IMR-90 (cell line): ENCODE results near the gene CEP76. TPM values are rescaled to one million over a fixed set of nuclear protein-coding genes. Genes with fewer than 3 reads are reported as not detected.

Experiments used
- ATAC-seq: fragments of 200-7000 bp; cut with Tn5 transposase; 2 replicates; pipeline ENCODE4 v1.9.1; 2020; ENCODE audit warnings: low read depth, mild to moderate bottlenecking, moderate library complexity
- Bru-seq: library from RNA; stranded (reverse); fragments of 400-500 nt; gene quantifications from one replicate; lab custom pipeline; 2021; lab: Mats Ljungman, UMichigan
- BruChase-seq, 2 experiments: library from RNA; stranded (reverse); fragments of 400-500 nt; gene quantifications; one replicate each; lab custom pipeline; 2021; lab: Mats Ljungman, UMichigan
- BruUV-seq: library from RNA; stranded (reverse); fragments of 400-500 nt; replicated peaks from 2 replicates; lab custom pipeline; 2021; lab: Mats Ljungman, UMichigan
- CTCF ChIA-PET: fragments of 300-600 bp; formaldehyde crosslinking; extraction: SDS; loops from one replicate; lab custom pipeline; 2021; ENCODE audit warnings: antibody characterized with exemption; lab: Yijun Ruan, JAX
- POLR2A ChIA-PET: fragments of 300-600 bp; sonication (Branson Sonifier 250); formaldehyde crosslinking; loops from one replicate; lab custom pipeline; 2022; ENCODE audit warnings: antibody characterized with exemption; ENCODE audit not compliant: unreplicated experiment; lab: Charles Lee
- DNase-seq: peaks from one replicate; pipeline ENCODE4 v3.0.0; 2013
- H2AFZ ChIP-seq: replicated peaks from 2 replicates; pipeline ENCODE3; 2013; ENCODE audit warnings: low read length, mild to moderate bottlenecking; ENCODE audit not compliant: poor library complexity
- H2AK5ac ChIP-seq: 2 replicates; pipeline ENCODE4 v1.6.1; 2013; ENCODE audit warnings: low read depth, low read length, inconsistent platforms
- H2AK9ac ChIP-seq: replicated peaks from 2 replicates; pipeline ENCODE3; 2013; ENCODE audit warnings: mild to moderate bottlenecking, low read depth, low read length, moderate library complexity; ENCODE audit not compliant: poor library complexity
- H2BK120ac ChIP-seq: 2 replicates; pipeline ENCODE4 v1.6.1; 2013; ENCODE audit warnings: low read depth, low read length, inconsistent platforms
- H2BK15ac ChIP-seq: 3 replicates; pipeline ENCODE4 v1.6.1; 2013; ENCODE audit warnings: low read depth, low read length, inconsistent platforms
- H2BK20ac ChIP-seq: 2 replicates; pipeline ENCODE4 v1.6.1; 2013; ENCODE audit warnings: low read depth, mild to moderate bottlenecking, inconsistent platforms, low read length, moderate library complexity
- H2BK5ac ChIP-seq: 2 replicates; pipeline ENCODE4 v1.6.1; 2013; ENCODE audit warnings: mild to moderate bottlenecking, low read depth, low read length, inconsistent platforms; ENCODE audit not compliant: poor library complexity, severe bottlenecking
- H3K14ac ChIP-seq: replicated peaks from 2 replicates; pipeline ENCODE4 v1.6.1; 2013; ENCODE audit warnings: low read depth, low read length, inconsistent platforms
- H3K18ac ChIP-seq: 2 replicates; pipeline ENCODE4 v1.6.1; 2013; ENCODE audit warnings: low read depth, low read length, control low read depth
- H3K23ac ChIP-seq: 2 replicates; pipeline ENCODE4 v1.6.1; 2013; ENCODE audit warnings: low read depth, low read length, inconsistent platforms
- H3K27ac ChIP-seq: 2 replicates; pipeline ENCODE4 v1.5.1; 2013; ENCODE audit warnings: mild to moderate bottlenecking, control low read depth, low read length; ENCODE audit not compliant: insufficient read depth
- H3K27me3 ChIP-seq: 2 replicates; pipeline ENCODE4 v1.6.1; 2013; ENCODE audit warnings: low read length; ENCODE audit not compliant: control insufficient read depth, insufficient read depth
- H3K36me3 ChIP-seq: 2 replicates; pipeline ENCODE4 v1.6.1; 2013; ENCODE audit warnings: low read length, mixed read lengths; ENCODE audit not compliant: control insufficient read depth, insufficient read depth
- H3K4ac ChIP-seq: 2 replicates; pipeline ENCODE4 v1.6.1; 2013; ENCODE audit warnings: low read depth, low read length, inconsistent platforms
- H3K4me1 ChIP-seq: 2 replicates; pipeline ENCODE4 v1.6.1; 2013; ENCODE audit warnings: low read length, mixed read lengths; ENCODE audit not compliant: control insufficient read depth, insufficient read depth
- H3K4me2 ChIP-seq: 2 replicates; pipeline ENCODE4 v1.6.1; 2013; ENCODE audit warnings: low read depth, mild to moderate bottlenecking, control low read depth, low read length, moderate library complexity
- H3K4me3 ChIP-seq: 2 replicates; pipeline ENCODE4 v1.5.1; 2013; ENCODE audit warnings: low read depth, mild to moderate bottlenecking, control low read depth, low read length, moderate library complexity; ENCODE audit not compliant: insufficient read depth
- H3K56ac ChIP-seq: 2 replicates; pipeline ENCODE4 v1.6.1; 2013; ENCODE audit warnings: low read length, inconsistent platforms; ENCODE audit not compliant: insufficient read depth; ENCODE audit errors: extremely low read depth
- H3K79me1 ChIP-seq, 2 experiments: 2 replicates each; pipeline ENCODE4 v1.6.1; 2013; ENCODE audit warnings: low read length in 2 of 2, inconsistent platforms in 1 of 2, low read depth in 1 of 2
- H3K9ac ChIP-seq: 2 replicates; pipeline ENCODE4 v1.6.1; 2013; ENCODE audit warnings: low read depth, low read length, control low read depth
- H3K9me1 ChIP-seq: 2 replicates; pipeline ENCODE4 v1.6.1; 2013; ENCODE audit warnings: low read length, inconsistent platforms; ENCODE audit not compliant: insufficient read depth
- H3K9me3 ChIP-seq: 2 replicates; pipeline ENCODE4 v1.6.1; 2013; ENCODE audit warnings: low read length; ENCODE audit not compliant: control insufficient read depth, insufficient read depth
- H4K20me1 ChIP-seq: 2 replicates; pipeline ENCODE4 v1.6.1; 2013; ENCODE audit warnings: low read length, inconsistent platforms; ENCODE audit not compliant: insufficient read depth
- H4K5ac ChIP-seq: 2 replicates; pipeline ENCODE4 v1.6.1; 2013; ENCODE audit warnings: mild to moderate bottlenecking, low read depth, low read length, control low read depth
- H4K8ac ChIP-seq, 2 experiments: 2 replicates each; pipeline ENCODE4 v1.6.1; 2013; ENCODE audit warnings: low read depth in 2 of 2, low read length in 2 of 2, control low read depth in 1 of 2, inconsistent platforms in 1 of 2
- H4K91ac ChIP-seq: 2 replicates; pipeline ENCODE4 v1.6.1; 2013; ENCODE audit warnings: low read depth, low read length, inconsistent platforms; ENCODE audit not compliant: insufficient read depth
- FOS ChIP-seq: fragments of 150-350 bp; IDR thresholded peaks from 2 replicates; pipeline ENCODE4 v1.6.1; 2016; ENCODE audit warnings: low read depth, low read length
- MAZ ChIP-seq: IDR thresholded peaks from 2 replicates; pipeline ENCODE4 v1.6.1; 2012; ENCODE audit warnings: low read depth, mild to moderate bottlenecking, low read length, improper control_type of control experiment, moderate library complexity, borderline replicate concordance
- POLR2A ChIP-seq: IDR thresholded peaks from 2 replicates; pipeline ENCODE4 v1.6.1; 2012; ENCODE audit warnings: mild to moderate bottlenecking, low read depth, low read length
- RAD21 ChIP-seq: IDR thresholded peaks from 2 replicates; pipeline ENCODE4 v1.6.1; 2012; ENCODE audit warnings: low read length, improper control_type of control experiment
- RCOR1 ChIP-seq: IDR thresholded peaks from 2 replicates; pipeline ENCODE4 v1.6.1; 2012; ENCODE audit warnings: mild to moderate bottlenecking, low read length, improper control_type of control experiment; ENCODE audit not compliant: insufficient replicate concordance
- RFX5 ChIP-seq: IDR thresholded peaks from 2 replicates; pipeline ENCODE4 v1.8.0; 2012; ENCODE audit warnings: low read depth, mild to moderate bottlenecking, low read length, moderate library complexity
- SMC3 ChIP-seq: fragments of 150-350 bp; IDR thresholded peaks from 2 replicates; pipeline ENCODE4 v1.6.1; 2016; ENCODE audit warnings: low read depth, mild to moderate bottlenecking, antibody characterized with exemption, low read length, moderate library complexity
- WGBS, 2 experiments: methylation state at CpG; one replicate each; pipeline versions ENCODE4 v1.1.5 to v1.1.7; 2013; ENCODE audit warnings: missing lambda C conversion rate in 2 of 2; ENCODE audit not compliant: insufficient read length in 1 of 2; ENCODE audit errors: extremely low coverage in 2 of 2; 5-methylcytosine and 5-hydroxymethylcytosine counted together
- dilution Hi-C: fragments of 300-500 bp; cut with HindIII; formaldehyde crosslinking; loops from one replicate; pipeline ENCODE4 v1.14.3; 2018; ENCODE audit warnings: low sequenced_read_pairs; ENCODE audit not compliant: unreplicated experiment
- in situ Hi-C: fragments of 300-500 bp; cut with MboI; formaldehyde crosslinking; loops from 3 replicates; pipeline ENCODE4 v1.14.3; 2019; ENCODE audit warnings: low sequenced_read_pairs, inconsistent platforms, mixed read lengths
- intact Hi-C: fragments of 100-400 bp; cut with micrococcal nuclease; formaldehyde crosslinking; loops from 2 replicates; pipeline ENCODE4 v1.10.0; 2022
- long read RNA-seq: library from polyadenylated mRNA; unstranded; transcript quantifications from one replicate; pipeline ENCODE4 v2.0.0, GENCODE V29; 2021; ENCODE audit not compliant: unreplicated experiment
- polyA plus RNA-seq, 3 experiments: library from polyadenylated mRNA; depleted of rRNA; stranded (reverse); fragments of >200 nt; gene quantifications; 2 replicates each; pipeline ENCODE4 v1.2.3, GENCODE V29; 2012; ENCODE audit warnings: low replicate concordance in 1 of 3
- total RNA-seq: library from RNA; depleted of rRNA; stranded (reverse); fragments of >200 nt; gene quantifications from 2 replicates; pipeline ENCODE4 v1.2.3, GENCODE V29; 2012; rRNA removed
- TF ChIP-seq, protein P1 (sequence below): conservative IDR thresholded peaks from 2 replicates; pipeline ENCODE4 v1.5.1; 2012; ENCODE audit warnings: mild to moderate bottlenecking, low read depth, low read length, improper control_type of control experiment
- TF ChIP-seq, protein P2 (sequence below): fragments of 150-350 bp; IDR thresholded peaks from 2 replicates; pipeline ENCODE4 v1.6.1; 2017; ENCODE audit warnings: mild to moderate bottlenecking, antibody characterized with exemption, low read length, low read depth

CEP76 gene, protein sequence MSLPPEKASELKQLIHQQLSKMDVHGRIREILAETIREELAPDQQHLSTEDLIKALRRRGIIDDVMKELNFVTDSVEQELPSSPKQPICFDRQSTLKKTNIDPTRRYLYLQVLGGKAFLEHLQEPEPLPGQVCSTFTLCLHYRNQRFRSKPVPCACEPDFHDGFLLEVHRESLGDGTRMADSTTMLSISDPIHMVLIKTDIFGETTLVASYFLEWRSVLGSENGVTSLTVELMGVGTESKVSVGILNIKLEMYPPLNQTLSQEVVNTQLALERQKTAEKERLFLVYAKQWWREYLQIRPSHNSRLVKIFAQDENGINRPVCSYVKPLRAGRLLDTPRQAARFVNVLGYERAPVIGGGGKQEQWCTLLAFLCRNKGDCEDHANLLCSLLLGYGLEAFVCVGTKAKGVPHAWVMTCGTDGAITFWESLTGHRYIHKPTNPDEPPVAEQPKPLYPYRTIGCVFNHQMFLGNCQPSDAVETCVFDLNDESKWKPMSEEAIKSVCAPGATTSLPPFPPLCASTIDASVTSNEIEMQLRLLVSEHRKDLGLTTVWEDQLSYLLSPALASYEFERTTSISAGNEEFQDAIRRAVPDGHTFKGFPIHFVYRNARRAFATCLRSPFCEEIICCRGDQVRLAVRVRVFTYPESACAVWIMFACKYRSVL
- total RNA-seq: 8.1 and 8.3 TPM in 2 replicates
- 4.8 and 5.1 TPM in 2 replicates for polyA plus RNA-seq (2012; rRNA removed)
- polyA plus RNA-seq (2012; cell fraction: cytosol; rRNA removed): 1.6 and 4.0 TPM in 2 replicates
- polyA plus RNA-seq (2012; cell fraction: nucleus; rRNA removed; ENCODE audit: low replicate concordance): 2.7 and 5.1 TPM in 2 replicates
- Bru-seq, nascent RNA: percentile 53 among the genes with signal in this experiment
- BruChase-seq, experiment 1, labeled RNA remaining after a 6-hour chase: percentile 55 among the genes with signal in this experiment
- percentile 47 among the genes with signal in this experiment for BruChase-seq, experiment 2, labeled RNA remaining after a 2-hour chase
- long read RNA-seq, transcript CEP76-201 (12 exons, 2,939 nt): major isoform, 9 of 12 reads
- long read RNA-seq, partial matches to known transcripts: 2 of 12 reads
- long read RNA-seq, other reads (novel, unspliced or antisense): 1 of 12 reads

DNA sequence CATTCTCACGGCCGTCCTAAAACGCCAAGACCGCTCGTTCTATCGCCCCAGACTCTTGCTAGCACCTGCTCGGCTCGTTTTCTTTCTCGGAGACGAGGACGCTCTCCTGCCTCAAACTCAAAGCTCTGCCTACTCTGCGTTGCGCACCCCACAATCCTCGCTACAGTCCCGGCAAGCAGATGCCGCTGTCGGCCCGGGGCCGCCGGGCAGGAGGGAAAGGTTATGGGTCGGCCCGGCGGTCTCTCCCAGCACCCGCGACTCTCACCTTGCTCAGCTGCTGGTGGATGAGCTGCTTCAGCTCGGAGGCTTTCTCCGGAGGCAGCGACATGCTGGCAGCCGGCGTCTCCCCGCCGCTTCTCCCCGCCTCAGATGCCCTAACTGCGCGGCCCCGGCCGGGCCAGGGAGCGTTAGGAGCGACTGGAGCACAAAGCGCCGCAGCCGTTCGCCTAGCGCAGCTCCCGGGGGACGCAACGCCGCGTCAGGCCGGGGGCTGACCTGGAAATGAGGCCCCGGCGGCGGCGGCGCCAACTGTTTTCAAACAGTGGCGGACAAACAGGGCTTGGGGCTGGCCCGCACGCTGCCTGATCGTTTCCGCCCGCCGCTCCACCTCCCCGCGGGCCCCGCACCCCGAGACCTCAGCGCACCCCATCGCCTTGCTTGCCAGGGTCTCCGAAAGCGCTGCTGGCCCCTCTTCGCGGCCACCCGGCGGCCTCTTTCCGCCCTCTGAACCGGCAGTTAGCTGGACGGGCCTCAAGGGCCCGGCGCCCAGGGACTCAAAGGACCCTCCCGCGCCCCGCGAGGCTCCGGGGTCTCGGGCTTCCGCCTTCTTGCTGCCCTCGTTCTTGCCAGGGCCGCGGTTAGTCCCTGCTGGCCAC lies at the start of gene CEP76, which contains the start of gene PSMG2:
Gene CEP76 (minus strand): TSS at position 503 of the 875 bp plus-strand sequence. CDS start 175 bp downstream, at position 328.
Gene PSMG2 (plus strand): TSS at position 822 of the 875 bp plus-strand sequence. CDS start 66 bp downstream, outside the sequence.
- ChIA-PET POLR2A (interaction anchor here (0.6 kb wide), 1 partner anchor 264 kb away, joined by 3 read pairs; no protein-coding TSS in a partner anchor), CTCF (interaction anchor here (0.9 kb wide), 1 partner anchor 25 kb away, joined by 3 read pairs; no protein-coding TSS in a partner anchor)
- Histone ChIP-seq H2BK120ac (peak within 1 kb of the TSS; percentile 98), H2BK20ac (no peak within 1 kb of the TSS), H3K14ac (peak within 1 kb of the TSS; percentile 95), H3K9me3 (no peaks in the 10 kb centered on the region), H3K4me1 (peaks cover 4% of the 10 kb centered on the region; the same call in 1 of the 2 replicates), H2AK5ac (0 out of 2 replicates have a peak within 1 kb of the TSS, but pooled peaks have one; percentile 21), H3K23ac (peak within 1 kb of the TSS; percentile 95), H3K27me3 (no peaks in the 10 kb centered on the region), H2BK5ac (peak within 1 kb of the TSS; percentile 99), H2BK15ac (peak within 1 kb of the TSS; percentile 56; the same call in 1 of the 3 replicates), H3K4me3 (peak within 1 kb of the TSS; percentile 89), H2AK9ac (peak within 1 kb of the TSS; percentile 97), H3K56ac (peak within 1 kb of the TSS; percentile 91), H3K79me1 (peaks cover 20 to 32% of the 10 kb centered on the region in 2 experiments), H3K4me2 (peak within 1 kb of the TSS; percentile 97), H3K9me1 (no peaks in the 10 kb centered on the region), H3K18ac (peak within 1 kb of the TSS; percentile 87; the same call in 1 of the 2 replicates), H4K91ac (peak within 1 kb of the TSS; percentile 99), H3K27ac (peak within 1 kb of the TSS; percentile 98), H2AFZ (peak within 1 kb of the TSS; percentile 100), H4K8ac (peak within 1 kb of the TSS; percentile 93 to 98), H4K20me1 (no peaks in the 10 kb centered on the region; the same call in 1 of the 2 replicates), H3K36me3 (peaks cover 3% of the 10 kb centered on the region; the same call in 1 of the 2 replicates), H3K9ac (peak within 1 kb of the TSS; percentile 95), H4K5ac (peak within 1 kb of the TSS; percentile 76), H3K4ac (peak within 1 kb of the TSS; percentile 98)
- ATAC-seq (peak; percentile 94), DNase-seq (peak; percentile 84)
- WGBS, 2 experiments: 0% methylated on average over 26 of the region's 89 CpGs; no CpG with 5 or more reads in 1 of the 2 experiments
- intact Hi-C loops (loop anchor here (1.0 kb wide), 1 partner anchor 311 kb away; no protein-coding TSS in a partner anchor), dilution Hi-C loops (no loop called here), in situ Hi-C loops (no loop called here)
- no TSS peak for BruUV-seq
- TF ChIP-seq, protein P1, sequence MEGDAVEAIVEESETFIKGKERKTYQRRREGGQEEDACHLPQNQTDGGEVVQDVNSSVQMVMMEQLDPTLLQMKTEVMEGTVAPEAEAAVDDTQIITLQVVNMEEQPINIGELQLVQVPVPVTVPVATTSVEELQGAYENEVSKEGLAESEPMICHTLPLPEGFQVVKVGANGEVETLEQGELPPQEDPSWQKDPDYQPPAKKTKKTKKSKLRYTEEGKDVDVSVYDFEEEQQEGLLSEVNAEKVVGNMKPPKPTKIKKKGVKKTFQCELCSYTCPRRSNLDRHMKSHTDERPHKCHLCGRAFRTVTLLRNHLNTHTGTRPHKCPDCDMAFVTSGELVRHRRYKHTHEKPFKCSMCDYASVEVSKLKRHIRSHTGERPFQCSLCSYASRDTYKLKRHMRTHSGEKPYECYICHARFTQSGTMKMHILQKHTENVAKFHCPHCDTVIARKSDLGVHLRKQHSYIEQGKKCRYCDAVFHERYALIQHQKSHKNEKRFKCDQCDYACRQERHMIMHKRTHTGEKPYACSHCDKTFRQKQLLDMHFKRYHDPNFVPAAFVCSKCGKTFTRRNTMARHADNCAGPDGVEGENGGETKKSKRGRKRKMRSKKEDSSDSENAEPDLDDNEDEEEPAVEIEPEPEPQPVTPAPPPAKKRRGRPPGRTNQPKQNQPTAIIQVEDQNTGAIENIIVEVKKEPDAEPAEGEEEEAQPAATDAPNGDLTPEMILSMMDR: no peak
- TF ChIP-seq RFX5 (no peak), RCOR1 (no peak), SMC3 (no peak), FOS (no peak), POLR2A (peak; percentile 92), RAD21 (no peak), MAZ (peak; percentile 68; the same call in 1 of the 2 replicates)
- TF ChIP-seq, protein P2, sequence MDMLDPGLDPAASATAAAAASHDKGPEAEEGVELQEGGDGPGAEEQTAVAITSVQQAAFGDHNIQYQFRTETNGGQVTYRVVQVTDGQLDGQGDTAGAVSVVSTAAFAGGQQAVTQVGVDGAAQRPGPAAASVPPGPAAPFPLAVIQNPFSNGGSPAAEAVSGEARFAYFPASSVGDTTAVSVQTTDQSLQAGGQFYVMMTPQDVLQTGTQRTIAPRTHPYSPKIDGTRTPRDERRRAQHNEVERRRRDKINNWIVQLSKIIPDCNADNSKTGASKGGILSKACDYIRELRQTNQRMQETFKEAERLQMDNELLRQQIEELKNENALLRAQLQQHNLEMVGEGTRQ: no peak
